Right renal cortex interstitium (tissue), 3 donors: ENCODE results near the gene SPTLC2. TPM values are rescaled to one million over a fixed set of nuclear protein-coding genes. Genes with fewer than 3 reads are reported as not detected.

ENCODE experiments used
- DNase-seq, 3 donors: peaks; one replicate each; pipeline ENCODE4 v3.0.0-alpha.2; 2013; ENCODE audit warnings: low read depth in 3 of 3, low spot score in 2 of 3
- polyA plus RNA-seq, 3 donors: library from polyadenylated mRNA; unstranded; fragments of 120-200 nt; gene quantifications; one replicate each; pipeline ENCODE4 v1.2.1, GENCODE V29; 2013; ENCODE audit not compliant: insufficient read length in 3 of 3

The SPTLC2 gene
- polyA plus RNA-seq, 3 donors: 74.3 to 87.6 (median 84.0) TPM

GRCh38 chr14:77511486-77512162 is 104.8 kb downstream of the SPTLC2 start:
- DNase-seq: no peak

- no peak for DNase-seq
Measured at GRCh38 chr14:77509366-77509765, 107.1 kb downstream of the SPTLC2 start.

GRCh38 chr14:77508876-77509275 is 107.6 kb downstream of the SPTLC2 start:
- DNase-seq: no peak

- DNase-seq: no peak
Measured at GRCh38 chr14:77508249-77508648, 108.2 kb downstream of the SPTLC2 start.

GRCh38 chr14:77507762-77508161 is 108.7 kb downstream of the SPTLC2 start:
- DNase-seq: no peak

GRCh38 chr14:77505031-77505430 is 111.4 kb downstream of the SPTLC2 start:
- no peak for DNase-seq

GRCh38 chr14:77503138-77503537 is 113.3 kb downstream of the SPTLC2 start:
- no peak for DNase-seq

GRCh38 chr14:77502109-77502782 is 114.2 kb downstream of the SPTLC2 start:
- DNase-seq: no peak

GRCh38 chr14:77498984-77499527 is 117.4 kb downstream of the SPTLC2 start:
- DNase-seq: no peak

- no peak for DNase-seq
Measured at GRCh38 chr14:77498120-77498979, 118.1 kb downstream of the SPTLC2 start, which contains the start of gene ISM2. Gene ISM2, minus strand, starts transcription at chr14:77498816. Its CDS starts 23 bp downstream, at chr14:77498793.

- no peak for DNase-seq
Measured at GRCh38 chr14:77495334-77495733, 121.1 kb downstream of the SPTLC2 start.

GRCh38 chr14:77491056-77491455 is 125.4 kb downstream of the SPTLC2 start:
- no peak for DNase-seq

GRCh38 chr14:77490347-77490986 is 126.0 kb downstream of the SPTLC2 start:
- no peak for DNase-seq

GRCh38 chr14:77489041-77489440 is 127.4 kb downstream of the SPTLC2 start:
- DNase-seq: no peak

GRCh38 chr14:77488558-77488957 is 127.9 kb downstream of the SPTLC2 start:
- no peak for DNase-seq

GRCh38 chr14:77485901-77486678 is 130.3 kb downstream of the SPTLC2 start:
- no peak for DNase-seq

- no peak for DNase-seq
Measured at GRCh38 chr14:77485256-77485655, 131.2 kb downstream of the SPTLC2 start.

GRCh38 chr14:77482422-77482821 is 134.0 kb downstream of the SPTLC2 start:
- no peak for DNase-seq

- DNase-seq: no peak
Measured at GRCh38 chr14:77478796-77479195, 137.6 kb downstream of the SPTLC2 start.

GRCh38 chr14:77478029-77478428 is 138.4 kb downstream of the SPTLC2 start:
- no peak for DNase-seq
